LNCaP clone FGC (cell line): Measurements from ENCODE around the gene VWA3A.

Source experiments
- DNase-seq: peaks from one replicate; pipeline ENCODE4 v3.0.0-alpha.2; 2011; ENCODE audit warnings: low read depth
- H3K4me3 ChIP-seq: 2 replicates; pipeline ENCODE4 v1.5.1; 2011; ENCODE audit warnings: mild to moderate bottlenecking, low read depth, low read length, control low read depth
- CTCF ChIP-seq: IDR thresholded peaks from 2 replicates; pipeline ENCODE4 v1.5.1; 2012; ENCODE audit warnings: mild to moderate bottlenecking; ENCODE audit not compliant: control insufficient read depth, insufficient read depth; ENCODE audit errors: extremely low read depth

The VWA3A gene

GRCh38 chr16:22204091-22204655 is 111.8 kb downstream of the VWA3A start:
- TF ChIP-seq CTCF = no peak

GRCh38 chr16:22205577-22206012 is 113.3 kb downstream of the VWA3A start:
- no peak for DNase-seq
- peak overlapping the region; percentile 31 for H3K4me3 ChIP-seq
- no peak for TF ChIP-seq CTCF

More at GRCh38 chr16:22204091-22204655, 111.8 kb downstream of the VWA3A start:
- DNase-seq = no peak
- no peak overlapping the region for H3K4me3 ChIP-seq

GRCh38 chr16:22206013-22206841 is 113.9 kb downstream of the VWA3A start, which contains the start of gene EEF2K:
Gene EEF2K, plus strand, starts transcription at chr16:22206278. Its CDS starts 19,452 bp downstream, at chr16:22225730.
- TF ChIP-seq CTCF = peak; percentile 92
- H3K4me3 ChIP-seq = peak within 1 kb of the TSS; percentile 66
- DNase-seq = peak; percentile 92
